WERI-Rb-1 (cell line): ENCODE data around the gene TEAD3.

ENCODE experiments used
- DNase-seq: peaks from one replicate; pipeline ENCODE4 v3.0.0-alpha.2; 2020
- H3K27ac ChIP-seq: fragments of 250-450 bp; sonication (Bioruptor Pico); 2 replicates; pipeline ENCODE4 v1.5.1; 2020; ENCODE audit warnings: mild to moderate bottlenecking, moderate library complexity
- H3K27me3 ChIP-seq: fragments of 250-450 bp; sonication (Bioruptor Pico); 2 replicates; pipeline ENCODE4 v1.5.1; 2021; ENCODE audit warnings: mild to moderate bottlenecking, low read depth, moderate library complexity; ENCODE audit not compliant: insufficient read depth, severe bottlenecking
- H3K36me3 ChIP-seq: fragments of 250-450 bp; sonication (Bioruptor Pico); 2 replicates; pipeline ENCODE4 v1.5.1; 2020; ENCODE audit warnings: mild to moderate bottlenecking, moderate library complexity
- H3K4me3 ChIP-seq: 2 replicates; pipeline ENCODE4 v1.5.1; 2011; ENCODE audit warnings: low read depth, mild to moderate bottlenecking, control low read depth, low read length
- H3K9me3 ChIP-seq: fragments of 250-450 bp; sonication (Bioruptor Pico); 2 replicates; pipeline ENCODE4 v1.5.1; 2021; ENCODE audit warnings: mild to moderate bottlenecking, moderate library complexity; ENCODE audit not compliant: severe bottlenecking
- TF ChIP-seq, protein P1 (sequence below): IDR thresholded peaks from 2 replicates; pipeline ENCODE4 v1.5.1; 2011; ENCODE audit warnings: low read depth, mild to moderate bottlenecking, control low read depth, inconsistent platforms, low read length

Gene TEAD3

DNA sequence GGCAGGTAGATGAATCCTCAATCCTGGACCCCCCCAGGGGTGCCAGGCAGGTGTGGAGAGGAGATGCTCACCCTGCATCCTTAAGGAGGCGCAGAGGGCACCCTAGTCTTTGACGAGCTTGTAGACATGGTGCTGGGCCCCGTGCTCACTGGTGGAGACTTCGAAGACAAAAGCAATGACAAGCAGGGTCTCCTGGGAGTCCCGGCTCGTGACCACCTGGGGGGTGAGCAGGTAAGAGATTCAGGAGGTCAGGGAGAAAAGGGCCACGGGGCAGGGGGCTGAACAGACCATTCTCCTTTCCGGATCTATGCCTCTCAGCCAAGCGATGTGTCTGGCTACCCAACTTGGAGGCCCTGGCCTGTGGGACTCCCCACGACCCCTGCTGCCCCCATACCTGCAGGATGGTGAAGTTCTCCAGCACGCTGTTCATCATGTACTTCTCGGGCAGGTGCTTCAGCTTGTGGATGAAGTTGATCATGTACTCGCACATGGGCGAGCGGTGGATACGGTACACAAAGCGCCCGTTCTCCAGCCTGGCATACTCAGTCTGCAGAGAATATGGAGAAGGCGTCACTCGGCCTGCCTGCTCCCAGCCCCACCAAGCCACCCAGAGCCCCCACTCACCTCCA is 21.8 kb downstream of the TEAD3 start:
- no peak for DNase-seq
- Histone ChIP-seq H3K36me3 (peaks cover 89% of the 10 kb centered on the region), H3K27ac (no peak overlapping the region), H3K4me3 (no peak overlapping the region), H3K9me3 (no peaks in the 10 kb centered on the region), H3K27me3 (no peaks in the 10 kb centered on the region)
- TF ChIP-seq, protein P1, sequence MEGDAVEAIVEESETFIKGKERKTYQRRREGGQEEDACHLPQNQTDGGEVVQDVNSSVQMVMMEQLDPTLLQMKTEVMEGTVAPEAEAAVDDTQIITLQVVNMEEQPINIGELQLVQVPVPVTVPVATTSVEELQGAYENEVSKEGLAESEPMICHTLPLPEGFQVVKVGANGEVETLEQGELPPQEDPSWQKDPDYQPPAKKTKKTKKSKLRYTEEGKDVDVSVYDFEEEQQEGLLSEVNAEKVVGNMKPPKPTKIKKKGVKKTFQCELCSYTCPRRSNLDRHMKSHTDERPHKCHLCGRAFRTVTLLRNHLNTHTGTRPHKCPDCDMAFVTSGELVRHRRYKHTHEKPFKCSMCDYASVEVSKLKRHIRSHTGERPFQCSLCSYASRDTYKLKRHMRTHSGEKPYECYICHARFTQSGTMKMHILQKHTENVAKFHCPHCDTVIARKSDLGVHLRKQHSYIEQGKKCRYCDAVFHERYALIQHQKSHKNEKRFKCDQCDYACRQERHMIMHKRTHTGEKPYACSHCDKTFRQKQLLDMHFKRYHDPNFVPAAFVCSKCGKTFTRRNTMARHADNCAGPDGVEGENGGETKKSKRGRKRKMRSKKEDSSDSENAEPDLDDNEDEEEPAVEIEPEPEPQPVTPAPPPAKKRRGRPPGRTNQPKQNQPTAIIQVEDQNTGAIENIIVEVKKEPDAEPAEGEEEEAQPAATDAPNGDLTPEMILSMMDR = no peak

DNA sequence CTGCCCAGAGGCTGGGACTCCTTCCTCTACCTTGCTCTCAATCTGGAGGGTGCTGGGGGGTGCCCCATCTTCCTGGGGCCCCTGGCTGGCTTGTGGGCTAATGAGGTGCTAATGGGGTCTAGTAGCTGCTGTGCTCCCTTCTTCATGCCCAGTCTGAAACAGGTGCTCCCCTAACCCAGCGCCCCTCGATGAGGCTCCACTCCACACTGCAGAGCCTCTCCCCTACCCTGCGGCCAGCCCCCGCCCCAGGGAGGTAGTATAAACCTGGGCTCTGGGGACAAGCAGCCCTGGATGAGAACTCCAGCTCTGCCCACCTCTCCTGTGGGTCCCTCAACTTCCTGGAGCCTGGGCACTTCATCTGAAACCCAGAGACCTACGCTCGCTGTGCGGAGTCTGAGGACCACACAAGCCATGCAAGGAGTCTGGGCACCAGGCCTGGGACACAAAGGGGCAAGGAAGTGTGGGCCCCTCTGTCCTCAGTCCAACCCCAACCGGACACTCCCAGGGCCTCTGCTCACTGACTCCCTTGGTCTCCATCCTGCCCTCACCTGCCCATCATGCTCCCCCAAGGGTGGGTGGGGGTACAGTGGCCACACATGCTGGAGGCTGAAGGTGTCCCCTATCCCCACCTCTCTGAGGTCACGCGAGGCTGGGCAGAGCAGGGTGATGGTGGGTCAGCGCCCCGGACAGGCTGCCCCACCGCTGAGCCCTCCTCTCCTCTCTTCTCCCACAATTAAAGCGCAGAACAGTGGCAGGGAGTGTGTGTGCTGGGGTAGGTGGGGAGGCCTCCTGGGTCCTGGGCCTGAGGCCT is 22.5 kb downstream of the TEAD3 start:
- Histone ChIP-seq H3K4me3 (no peak overlapping the region), H3K27me3 (no peaks in the 10 kb centered on the region), H3K27ac (peak overlapping the region; percentile 35), H3K9me3 (no peaks in the 10 kb centered on the region), H3K36me3 (peaks cover 89% of the 10 kb centered on the region)
- TF ChIP-seq, protein P1 = no peak
- no peak for DNase-seq

DNA sequence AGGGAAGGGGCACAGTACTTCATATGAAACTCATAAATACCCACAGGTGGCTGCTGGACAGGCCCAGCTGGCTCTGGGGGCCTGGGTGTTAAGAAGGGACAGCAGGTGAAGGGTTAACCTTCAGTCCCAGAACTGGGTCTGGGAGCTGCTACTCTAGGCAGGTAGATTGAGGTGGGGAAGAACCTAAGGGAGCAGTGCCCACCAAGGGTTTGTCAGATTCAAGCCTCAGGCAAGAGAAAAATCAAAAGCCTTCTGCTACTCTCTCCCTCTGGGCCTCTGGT is 23.1 kb downstream of the TEAD3 start:
- Histone ChIP-seq H3K36me3 (peaks cover 89% of the 10 kb centered on the region), H3K27me3 (no peaks in the 10 kb centered on the region), H3K9me3 (no peaks in the 10 kb centered on the region), H3K27ac (peak overlapping the region; percentile 35), H3K4me3 (no peak overlapping the region)
- no peak for DNase-seq
- TF ChIP-seq, protein P1 = no peak

DNA sequence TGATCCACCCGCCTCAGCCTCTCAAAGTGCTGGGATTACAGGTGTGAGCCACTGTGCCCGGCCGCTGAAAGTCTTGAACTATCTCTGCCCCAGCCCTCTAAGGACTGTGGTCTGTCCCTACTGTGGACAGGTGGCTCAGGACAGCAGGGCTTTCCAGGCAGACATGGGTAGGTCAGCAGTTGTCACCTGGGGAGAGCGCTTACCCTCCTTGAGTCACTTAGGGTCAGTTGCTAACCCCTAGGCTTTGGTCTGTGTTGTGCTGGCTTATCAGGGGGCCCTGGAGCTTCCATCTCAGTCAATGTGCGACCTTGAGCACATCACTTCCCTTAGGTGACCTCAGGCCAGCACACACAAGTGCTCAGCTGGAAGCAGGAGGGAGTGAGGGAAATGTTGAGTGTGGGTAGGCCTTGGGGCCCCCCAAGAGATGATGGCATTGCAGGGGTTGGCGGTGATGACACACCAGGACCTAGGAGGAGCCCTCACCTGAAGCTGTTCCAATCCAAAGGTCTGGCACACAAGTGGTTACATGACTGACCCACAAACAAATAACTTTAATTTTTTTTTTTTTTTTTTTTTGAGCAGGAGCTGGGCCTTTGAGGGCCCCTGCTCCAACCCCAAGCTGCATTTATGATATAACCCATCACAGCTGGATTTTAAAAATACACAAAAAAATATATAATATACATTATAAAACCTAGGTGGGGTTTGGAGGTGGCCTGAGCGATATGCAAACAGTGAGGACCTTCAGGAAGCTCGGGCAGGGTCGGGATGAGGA is 23.6 kb downstream of the TEAD3 start:
- Histone ChIP-seq H3K27ac (peak overlapping the region; percentile 39), H3K27me3 (no peaks in the 10 kb centered on the region), H3K36me3 (peaks cover 92% of the 10 kb centered on the region), H3K4me3 (no peak overlapping the region), H3K9me3 (no peaks in the 10 kb centered on the region)
- DNase-seq = peak; percentile 67
- TF ChIP-seq, protein P1 = no peak

DNA sequence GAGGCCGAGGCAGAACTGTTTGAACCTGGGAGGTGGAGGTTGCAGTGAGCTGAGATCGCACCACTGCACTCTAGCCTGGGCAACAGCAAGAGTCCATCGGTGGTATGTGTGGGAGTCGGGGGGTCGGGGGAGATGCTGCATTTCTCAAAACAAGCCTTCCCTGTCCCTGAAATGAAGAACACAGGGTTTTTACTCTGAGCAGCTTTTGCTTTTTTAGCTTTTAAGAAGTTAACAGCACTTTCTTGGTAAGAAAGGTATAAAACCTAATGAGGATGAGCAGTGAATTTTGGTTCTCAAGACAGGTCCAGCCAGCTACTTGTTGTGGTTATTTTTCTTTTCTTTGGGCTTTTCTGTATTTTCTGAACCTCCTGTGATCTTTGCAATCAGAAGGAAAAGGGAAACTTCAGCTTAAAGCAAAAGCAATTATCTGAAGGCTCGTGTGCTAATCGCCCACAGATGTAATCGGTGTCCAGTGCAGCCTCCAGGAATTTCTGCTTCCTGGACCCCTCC is 25.0 kb downstream of the TEAD3 start:
- no peaks in the 10 kb centered on the region for H3K27me3 ChIP-seq
- H3K36me3 ChIP-seq = peaks cover 87% of the 10 kb centered on the region
- H3K4me3 ChIP-seq = no peak overlapping the region
- no peak for DNase-seq
- TF ChIP-seq, protein P1 = no peak
- peak overlapping the region; percentile 21 for H3K27ac ChIP-seq
- H3K9me3 ChIP-seq = no peaks in the 10 kb centered on the region
